ENCODE measurements around the gene EOMES. TPM values are rescaled to one million over a fixed set of nuclear protein-coding genes. Genes with fewer than 3 reads are reported as not detected.

Gene EOMES
- total and polyA plus RNA-seq, 2 donors (not counting 1 experiment from before 2014, with no cell fraction given): under 0.01 to 0.01 TPM

DNA sequence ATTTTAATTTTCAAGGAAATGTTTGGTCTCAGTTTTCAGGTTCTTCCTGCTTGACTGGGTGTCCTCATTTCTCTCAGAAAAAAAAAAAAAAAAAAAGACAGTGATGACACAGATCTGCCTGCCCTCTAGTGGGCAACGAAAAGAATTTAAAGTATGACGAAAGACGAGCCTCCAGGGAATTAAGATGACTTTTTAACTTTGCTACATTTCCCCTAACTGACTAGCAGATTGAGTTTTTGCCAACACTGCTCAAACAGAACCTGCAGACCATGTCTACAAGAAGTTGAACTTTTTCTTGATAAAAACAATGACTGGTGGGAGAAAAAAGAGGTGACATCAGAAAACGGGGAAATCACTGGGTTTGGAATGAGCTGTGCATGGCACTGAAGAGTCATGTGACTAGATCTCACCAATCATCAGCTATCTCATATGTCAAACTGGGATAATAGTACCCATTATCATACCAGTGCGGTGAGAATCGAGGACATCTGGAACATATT is 40.8 kb downstream of the EOMES start:
- Histone ChIP-seq H3K27ac (ENCODE audit: insufficient read depth, low read length) (peak overlapping the region; percentile 14), H2AFZ (ENCODE audit: low read length) (peak overlapping the region; percentile 74), H3K27me3 (ENCODE audit: control insufficient read depth, insufficient read depth, low read length) (no peaks in the 10 kb centered on the region), H3K36me3 (ENCODE audit: control insufficient read depth, insufficient read depth, low read length) (no peaks in the 10 kb centered on the region), H3K4me1 (ENCODE audit: control insufficient read depth, extremely low read depth, insufficient read depth, low read length) (peaks cover 9% of the 10 kb centered on the region), H3K4me3 (replicated peaks in 1 of 4; ENCODE audit: control extremely low read depth in 1 of 4, insufficient read depth in 1 of 4, low read depth in 3 of 4, low read length in 4 of 4) (peak overlapping the region in 1 of 4 experiments; percentile 34), H3K9ac (ENCODE audit: insufficient read depth, low read length) (no peak overlapping the region), H3K4me2 (ENCODE audit: extremely low read depth, insufficient read depth, low read length) (peak overlapping the region; percentile 7), H4K20me1 (ENCODE audit: control insufficient read depth, extremely low read depth, insufficient read depth, low read length) (no peaks in the 10 kb centered on the region), H3K9me3 (ENCODE audit: control insufficient read depth, insufficient read depth, low read depth, low read length) (no peaks in the 10 kb centered on the region), H3K79me2 (ENCODE audit: control insufficient read depth, insufficient read depth, low read length) (no peaks in the 10 kb centered on the region)
- TF ChIP-seq CTCF (conservative IDR thresholded peaks at IDR 0.05 in 1 of 2, IDR thresholded peaks at IDR 0.05 in 1 of 2; ENCODE audit: low read depth in 1 of 2, low read length in 2 of 2) (peak; percentile 54 to 56), EZH2 (IDR thresholded peaks at IDR 0.05; ENCODE audit: low read length, missing control alignments) (no peak)
- peak; percentile 77 to 89 for DNase-seq (ENCODE audit: low read depth in 2 of 2)

DNA sequence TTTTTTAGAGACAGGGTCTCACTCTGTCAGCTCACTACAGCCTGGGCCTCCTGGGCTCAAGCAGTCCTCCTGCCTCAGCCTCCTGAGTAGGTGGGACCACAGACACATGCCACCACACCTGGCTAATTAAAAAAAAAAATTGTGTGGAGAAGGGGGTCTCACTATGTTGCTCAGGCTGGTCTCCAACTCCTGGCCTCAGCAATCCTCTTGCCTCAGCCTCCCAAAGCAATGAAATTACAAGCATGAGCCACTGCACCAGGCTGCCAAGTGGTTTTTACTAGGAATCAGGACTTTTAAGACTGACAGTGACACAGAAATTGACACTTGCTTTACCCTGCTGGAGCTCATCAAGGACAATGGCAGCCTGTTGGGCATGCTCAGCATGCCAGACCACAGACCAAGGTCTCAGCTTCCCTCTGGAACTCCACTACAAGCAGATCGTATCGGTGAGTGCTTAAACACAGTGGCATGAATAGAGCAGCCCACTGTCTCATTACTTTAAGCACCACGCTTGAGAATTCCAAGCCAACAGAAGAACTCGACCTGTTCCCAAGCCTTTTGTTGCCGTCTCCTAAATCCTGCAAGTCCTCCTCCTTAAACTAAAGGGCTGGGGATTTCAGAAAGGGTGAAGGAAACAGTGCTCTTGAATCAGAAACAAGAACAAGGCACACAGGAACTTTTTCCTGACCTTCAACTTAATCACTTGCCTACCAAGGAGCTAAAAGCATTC is 41.4 kb downstream of the EOMES start:
- peak overlapping the region; percentile 26 for H3K27ac ChIP-seq (ENCODE audit: insufficient read depth, low read length)
- no peaks in the 10 kb centered on the region for H3K79me2 ChIP-seq (ENCODE audit: control insufficient read depth, insufficient read depth, low read length)
- no peaks in the 10 kb centered on the region for H4K20me1 ChIP-seq (ENCODE audit: control insufficient read depth, extremely low read depth, insufficient read depth, low read length)
- H3K4me2 ChIP-seq (ENCODE audit: extremely low read depth, insufficient read depth, low read length): no peak overlapping the region
- no peak overlapping the region for H3K9ac ChIP-seq (ENCODE audit: insufficient read depth, low read length)
- H3K27me3 ChIP-seq (ENCODE audit: control insufficient read depth, insufficient read depth, low read length): no peaks in the 10 kb centered on the region
- H3K36me3 ChIP-seq (ENCODE audit: control insufficient read depth, insufficient read depth, low read length): no peaks in the 10 kb centered on the region
- H3K4me3 ChIP-seq (replicated peaks in 1 of 4; ENCODE audit: control extremely low read depth in 1 of 4, insufficient read depth in 1 of 4, low read depth in 3 of 4, low read length in 4 of 4): no peak overlapping the region
- H3K4me1 ChIP-seq (ENCODE audit: control insufficient read depth, extremely low read depth, insufficient read depth, low read length): peaks cover 9% of the 10 kb centered on the region
- TF ChIP-seq CTCF (conservative IDR thresholded peaks at IDR 0.05 in 1 of 2, IDR thresholded peaks at IDR 0.05 in 1 of 2; ENCODE audit: low read depth in 1 of 2, low read length in 2 of 2) (no peak), EZH2 (IDR thresholded peaks at IDR 0.05; ENCODE audit: low read length, missing control alignments) (no peak)
- no peaks in the 10 kb centered on the region for H3K9me3 ChIP-seq (ENCODE audit: control insufficient read depth, insufficient read depth, low read depth, low read length)
- peak overlapping the region; percentile 74 for H2AFZ ChIP-seq (ENCODE audit: low read length)
- DNase-seq (ENCODE audit: low read depth in 2 of 2): peak in 1 of 2 donors; percentile 35

DNA sequence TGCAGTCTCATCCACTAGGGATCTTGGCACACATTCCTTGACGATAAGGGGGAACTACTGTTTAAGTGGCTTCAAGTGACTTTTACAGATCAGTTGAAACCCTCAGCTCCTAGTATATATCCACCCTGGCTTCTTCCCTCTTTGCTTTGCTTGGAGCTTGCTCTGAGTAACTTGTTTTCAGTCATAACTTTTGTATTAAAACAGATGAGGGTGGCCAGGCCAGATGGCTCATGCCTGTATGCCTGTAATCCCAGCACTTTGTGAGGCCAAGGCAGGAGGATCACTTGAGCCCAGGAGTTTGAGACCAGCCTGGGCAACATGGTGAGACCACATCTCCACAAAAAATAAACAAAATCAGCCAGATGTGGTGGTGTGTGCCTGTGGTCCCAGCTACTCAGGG is 42.4 kb downstream of the EOMES start:
- Histone ChIP-seq H3K27ac (ENCODE audit: insufficient read depth, low read length) (no peak overlapping the region), H4K20me1 (ENCODE audit: control insufficient read depth, extremely low read depth, insufficient read depth, low read length) (no peaks in the 10 kb centered on the region), H3K27me3 (ENCODE audit: control insufficient read depth, insufficient read depth, low read length) (no peaks in the 10 kb centered on the region), H3K79me2 (ENCODE audit: control insufficient read depth, insufficient read depth, low read length) (no peaks in the 10 kb centered on the region), H3K9ac (ENCODE audit: insufficient read depth, low read length) (no peak overlapping the region), H3K9me3 (ENCODE audit: control insufficient read depth, insufficient read depth, low read depth, low read length) (no peaks in the 10 kb centered on the region), H3K4me1 (ENCODE audit: control insufficient read depth, extremely low read depth, insufficient read depth, low read length) (peaks cover 9% of the 10 kb centered on the region), H3K36me3 (ENCODE audit: control insufficient read depth, insufficient read depth, low read length) (no peaks in the 10 kb centered on the region), H3K4me2 (ENCODE audit: extremely low read depth, insufficient read depth, low read length) (no peak overlapping the region), H3K4me3 (replicated peaks in 1 of 4; ENCODE audit: control extremely low read depth in 1 of 4, insufficient read depth in 1 of 4, low read depth in 3 of 4, low read length in 4 of 4) (no peak overlapping the region), H2AFZ (ENCODE audit: low read length) (no peak overlapping the region)
- TF ChIP-seq EZH2 (IDR thresholded peaks at IDR 0.05; ENCODE audit: low read length, missing control alignments) (no peak), CTCF (conservative IDR thresholded peaks at IDR 0.05 in 1 of 2, IDR thresholded peaks at IDR 0.05 in 1 of 2; ENCODE audit: low read depth in 1 of 2, low read length in 2 of 2) (no peak)
- DNase-seq (ENCODE audit: low read depth in 2 of 2): no peak

Measured in fibroblast of lung (primary cell).